HepG2 (cell line): Measurements from ENCODE around the gene ZNF660. TPM values are rescaled to one million over a fixed set of nuclear protein-coding genes. Genes with fewer than 3 reads are reported as not detected.
A peak's percentile ranks its signal among the peaks of the same experiment; 100 is the strongest.

Source experiments
- ASH2L ChIP-seq: fragments of 300-600, 200-600 bp; sonication (generic); IDR thresholded peaks from 2 replicates; pipeline ENCODE4 v1.7.0; 2017; ENCODE audit warnings: low read depth, mild to moderate bottlenecking, moderate library complexity, mixed read lengths, low read length; ENCODE audit not compliant: insufficient read length
- ELF1 ChIP-seq: sonication (generic); formaldehyde crosslinking; IDR thresholded peaks from 2 replicates; pipeline ENCODE4 v1.4.0; 2020; ENCODE audit warnings: missing genetic modification reagents
- FOXP1 ChIP-seq, 2 experiments: fragments of 450-650 bp in 1 of 2; IDR thresholded peaks; 2 replicates each; pipeline ENCODE4 v1.6.1; 2017 to 2018; ENCODE audit warnings: antibody characterized with exemption in 1 of 2
- HMG20B ChIP-seq: conservative IDR thresholded peaks from 2 replicates; pipeline ENCODE4 v1.6.1; 2016; ENCODE audit warnings: missing genetic modification reagents, missing compliant biosample characterization
- IRX3 ChIP-seq: sonication (generic); formaldehyde crosslinking; IDR thresholded peaks from 2 replicates; pipeline ENCODE4 v1.8.1; 2023; ENCODE audit warnings: mild to moderate bottlenecking, low read depth, missing genetic modification reagents, borderline replicate concordance
- ISL2 ChIP-seq: sonication (generic); formaldehyde crosslinking; IDR thresholded peaks from 2 replicates; pipeline ENCODE4 v1.5.0; 2020; ENCODE audit warnings: missing genetic modification reagents
- KLF12 ChIP-seq: sonication (generic); formaldehyde crosslinking; IDR thresholded peaks from 2 replicates; pipeline ENCODE4 v1.4.0; 2020; ENCODE audit warnings: missing genetic modification reagents, borderline replicate concordance
- KMT2B ChIP-seq: IDR thresholded peaks from 2 replicates; pipeline ENCODE4 v1.6.1; 2016; ENCODE audit warnings: missing genetic modification reagents, missing compliant biosample characterization
- LCORL ChIP-seq, 2 experiments: fragments of 450-650 bp in 1 of 2; sonication (generic) in 1 of 2; formaldehyde crosslinking in 1 of 2; IDR thresholded peaks; 2 replicates each; pipeline versions ENCODE4 v1.5.0 to v1.6.1; 2017 to 2020; ENCODE audit warnings: antibody characterized with exemption in 1 of 2, missing genetic modification reagents in 1 of 2
- MAFG ChIP-seq: sonication (generic); formaldehyde crosslinking; IDR thresholded peaks from 2 replicates; pipeline ENCODE4 v1.5.1; 2020; ENCODE audit warnings: mild to moderate bottlenecking, missing genetic modification reagents
- MEIS2 ChIP-seq: sonication (generic); formaldehyde crosslinking; IDR thresholded peaks from 2 replicates; pipeline ENCODE4 v1.9.0; 2021; ENCODE audit warnings: mild to moderate bottlenecking, missing genetic modification reagents
- PHF5A ChIP-seq: IDR thresholded peaks from one replicate; pipeline ENCODE4 v1.6.1; 2018; ENCODE audit warnings: low read depth, missing genetic modification reagents; ENCODE audit not compliant: unreplicated experiment
- PHF8 ChIP-seq: sonication (generic); formaldehyde crosslinking; IDR thresholded peaks from 2 replicates; pipeline ENCODE4 v1.5.0; 2020; ENCODE audit warnings: missing genetic modification reagents
- TARDBP ChIP-seq: sonication (generic); formaldehyde crosslinking; IDR thresholded peaks from 2 replicates; pipeline ENCODE4 v1.8.0; 2022; ENCODE audit warnings: mild to moderate bottlenecking, missing genetic modification reagents
- ZNF547 ChIP-seq: sonication (generic); formaldehyde crosslinking; IDR thresholded peaks from 2 replicates; pipeline ENCODE4 v1.5.1; 2020; ENCODE audit warnings: mild to moderate bottlenecking, missing genetic modification reagents
- ZNF569 ChIP-seq: sonication (generic); formaldehyde crosslinking; IDR thresholded peaks from 2 replicates; pipeline ENCODE4 v1.5.0; 2020; ENCODE audit warnings: mild to moderate bottlenecking, missing genetic modification reagents, moderate library complexity, borderline replicate concordance
- ZNF782 ChIP-seq: sonication (generic); formaldehyde crosslinking; IDR thresholded peaks from 2 replicates; pipeline ENCODE4 v1.4.0; 2020; ENCODE audit warnings: missing genetic modification reagents, mild to moderate bottlenecking, borderline replicate concordance
- ZNF841 ChIP-seq: sonication (generic); formaldehyde crosslinking; IDR thresholded peaks from 2 replicates; pipeline ENCODE4 v1.8.1; 2023; ENCODE audit warnings: missing genetic modification reagents, borderline replicate concordance
- polyA plus RNA-seq, 8 experiments: library from polyadenylated mRNA; depleted of rRNA in 3 of 8; stranded (reverse) in 7 of 8; unstranded in 1 of 8; fragments of >200 nt; fragmentation: Illumina TruSeq in 4 of 8; extraction: Trizol in 4 of 8; gene quantifications; 2 replicates each; pipeline versions ENCODE4 v1.2.1 to v1.2.3, GENCODE V29; 2011 to 2016; ENCODE audit warnings: low read depth in 4 of 8, missing spikeins in 1 of 8, mixed read lengths in 1 of 8; ENCODE audit not compliant: insufficient read depth in 1 of 8
- total RNA-seq, 5 experiments: library from RNA; depleted of rRNA; stranded (reverse); fragments of >200 nt; fragmentation: Illumina TruSeq; extraction: Trizol; gene quantifications; 2 replicates each; pipeline ENCODE4 v1.2.3, GENCODE V29; 2016; ENCODE audit warnings: low read depth in 1 of 5
- TF ChIP-seq, protein P1 (sequence below): sonication (generic); formaldehyde crosslinking; IDR thresholded peaks from 2 replicates; pipeline ENCODE4 v1.4.0; 2020; ENCODE audit warnings: missing genetic modification reagents
- TF ChIP-seq, protein P2 (sequence below): sonication (generic); formaldehyde crosslinking; IDR thresholded peaks from 2 replicates; pipeline ENCODE4 v1.9.0; 2022; ENCODE audit warnings: missing genetic modification reagents, mild to moderate bottlenecking, borderline replicate concordance
- TF ChIP-seq, protein P3 (sequence below): sonication (generic); formaldehyde crosslinking; IDR thresholded peaks from 2 replicates; pipeline ENCODE4 v1.8.0; 2022; ENCODE audit warnings: missing genetic modification reagents, mild to moderate bottlenecking, inconsistent platforms, borderline replicate concordance
- TF ChIP-seq, protein P4 (sequence below): sonication (generic); formaldehyde crosslinking; IDR thresholded peaks from 2 replicates; pipeline ENCODE4 v1.8.0; 2022; ENCODE audit warnings: mild to moderate bottlenecking, missing genetic modification reagents, borderline replicate concordance

The ZNF660 gene
- total and polyA plus RNA-seq, 2 of the 13 experiments (the other 11 are each of a cell fraction or from before 2014, with no cell fraction given): 0.91 to 3.3 TPM

DNA sequence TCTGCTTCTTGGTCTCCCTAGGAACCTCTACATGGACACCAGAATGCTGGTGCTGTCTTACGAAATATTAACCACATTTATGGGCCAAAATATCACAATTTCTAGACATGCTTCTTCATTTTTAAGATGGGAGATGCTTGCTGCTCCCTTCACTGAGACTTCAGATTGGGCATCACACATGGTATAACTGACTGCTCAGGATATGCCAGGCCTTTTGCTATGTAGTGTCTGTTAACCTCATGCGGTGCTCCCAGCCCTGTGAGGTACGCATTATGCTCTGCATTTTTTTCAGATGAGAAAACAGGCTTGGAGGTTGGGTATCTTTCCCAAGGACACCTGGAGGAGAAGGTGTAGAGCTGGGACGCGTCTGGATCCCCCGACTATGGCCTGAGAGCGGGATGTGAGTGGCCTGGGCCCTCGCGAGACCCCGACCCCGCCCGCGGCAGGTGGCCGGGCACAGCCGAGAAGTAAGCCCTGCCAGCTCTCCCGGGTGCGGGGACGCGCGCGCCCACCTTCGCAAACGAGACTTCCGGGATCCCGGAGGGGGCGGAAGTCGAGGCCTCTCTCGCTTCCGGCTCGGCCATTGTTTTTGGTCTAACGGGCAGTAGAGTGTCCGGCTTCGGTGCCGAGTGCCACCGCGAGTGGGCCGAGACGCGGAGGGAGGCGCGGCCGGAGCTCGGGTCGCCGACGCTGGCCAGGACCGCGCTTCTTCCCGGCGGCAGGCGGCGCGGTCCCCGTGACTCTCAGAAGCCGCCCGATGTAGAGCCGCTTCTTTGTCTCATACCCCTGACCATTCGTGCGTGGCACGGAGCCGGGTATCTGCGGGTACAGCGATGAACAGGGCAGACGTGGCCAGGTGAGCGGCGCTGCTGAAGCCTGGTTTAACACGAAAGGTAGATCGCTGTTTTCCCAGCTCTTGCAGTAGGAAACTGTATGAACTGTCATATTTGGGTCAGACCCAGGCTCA, 29.9 kb upstream of the ZNF660 start, which contains the start of gene ZKSCAN7 (continued):
- TF ChIP-seq, protein P1, sequence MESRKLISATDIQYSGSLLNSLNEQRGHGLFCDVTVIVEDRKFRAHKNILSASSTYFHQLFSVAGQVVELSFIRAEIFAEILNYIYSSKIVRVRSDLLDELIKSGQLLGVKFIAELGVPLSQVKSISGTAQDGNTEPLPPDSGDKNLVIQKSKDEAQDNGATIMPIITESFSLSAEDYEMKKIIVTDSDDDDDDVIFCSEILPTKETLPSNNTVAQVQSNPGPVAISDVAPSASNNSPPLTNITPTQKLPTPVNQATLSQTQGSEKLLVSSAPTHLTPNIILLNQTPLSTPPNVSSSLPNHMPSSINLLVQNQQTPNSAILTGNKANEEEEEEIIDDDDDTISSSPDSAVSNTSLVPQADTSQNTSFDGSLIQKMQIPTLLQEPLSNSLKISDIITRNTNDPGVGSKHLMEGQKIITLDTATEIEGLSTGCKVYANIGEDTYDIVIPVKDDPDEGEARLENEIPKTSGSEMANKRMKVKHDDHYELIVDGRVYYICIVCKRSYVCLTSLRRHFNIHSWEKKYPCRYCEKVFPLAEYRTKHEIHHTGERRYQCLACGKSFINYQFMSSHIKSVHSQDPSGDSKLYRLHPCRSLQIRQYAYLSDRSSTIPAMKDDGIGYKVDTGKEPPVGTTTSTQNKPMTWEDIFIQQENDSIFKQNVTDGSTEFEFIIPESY: no peak
- TF ChIP-seq TARDBP (CRISPR knock-in tag) (no peak), FOXP1 (IDR thresholded peaks at IDR 0.05) (no peak), FOXP1 (CRISPR knock-in tag; IDR thresholded peaks at IDR 0.05) (no peak), ASH2L (peak; percentile 64), KMT2B (CRISPR knock-in tag) (peak; percentile 30; the same call in 1 of the 2 replicates), ZNF782 (CRISPR knock-in tag) (no peak), IRX3 (CRISPR knock-in tag) (no peak), ELF1 (CRISPR knock-in tag) (peak; percentile 92), ZNF547 (CRISPR knock-in tag) (peak; percentile 65; the same call in 1 of the 2 replicates), PHF5A (CRISPR knock-in tag) (no peak), MEIS2 (CRISPR knock-in tag) (0 out of 2 replicates have a peak, but pooled peaks have one; percentile 43), ZNF569 (CRISPR knock-in tag) (no peak), KLF12 (0 out of 2 replicates have a peak, but pooled peaks have one; percentile 42), HMG20B (no peak), ISL2 (peak; percentile 54), MAFG (CRISPR knock-in tag) (no peak), PHF8 (peak; percentile 74), LCORL (IDR thresholded peaks at IDR 0.05) (peak; percentile 71), LCORL (CRISPR knock-in tag; IDR thresholded peaks at IDR 0.05) (no peak), ZNF841 (0 out of 2 replicates have a peak, but pooled peaks have one; percentile 36)
- TF ChIP-seq, protein P2, sequence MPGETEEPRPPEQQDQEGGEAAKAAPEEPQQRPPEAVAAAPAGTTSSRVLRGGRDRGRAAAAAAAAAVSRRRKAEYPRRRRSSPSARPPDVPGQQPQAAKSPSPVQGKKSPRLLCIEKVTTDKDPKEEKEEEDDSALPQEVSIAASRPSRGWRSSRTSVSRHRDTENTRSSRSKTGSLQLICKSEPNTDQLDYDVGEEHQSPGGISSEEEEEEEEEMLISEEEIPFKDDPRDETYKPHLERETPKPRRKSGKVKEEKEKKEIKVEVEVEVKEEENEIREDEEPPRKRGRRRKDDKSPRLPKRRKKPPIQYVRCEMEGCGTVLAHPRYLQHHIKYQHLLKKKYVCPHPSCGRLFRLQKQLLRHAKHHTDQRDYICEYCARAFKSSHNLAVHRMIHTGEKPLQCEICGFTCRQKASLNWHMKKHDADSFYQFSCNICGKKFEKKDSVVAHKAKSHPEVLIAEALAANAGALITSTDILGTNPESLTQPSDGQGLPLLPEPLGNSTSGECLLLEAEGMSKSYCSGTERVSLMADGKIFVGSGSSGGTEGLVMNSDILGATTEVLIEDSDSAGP (CRISPR knock-in tag): peak; percentile 65; the same call in 1 of the 2 replicates
- TF ChIP-seq, protein P3, sequence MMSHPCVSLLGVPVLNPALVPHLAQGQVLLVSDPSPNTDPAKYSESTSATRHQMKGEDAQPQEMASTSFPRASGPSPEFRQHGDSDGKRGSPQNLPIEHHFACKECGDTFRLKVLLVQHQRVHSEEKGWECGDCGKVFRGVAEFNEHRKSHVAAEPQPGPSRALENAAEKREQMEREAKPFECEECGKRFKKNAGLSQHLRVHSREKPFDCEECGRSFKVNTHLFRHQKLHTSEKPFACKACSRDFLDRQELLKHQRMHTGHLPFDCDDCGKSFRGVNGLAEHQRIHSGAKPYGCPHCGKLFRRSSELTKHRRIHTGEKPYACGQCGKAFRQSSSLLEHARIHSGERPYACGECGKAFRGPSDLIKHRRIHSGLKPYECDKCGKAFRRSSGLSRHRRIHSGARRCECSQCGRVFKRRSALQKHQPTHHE (CRISPR knock-in tag): no peak
- TF ChIP-seq, protein P4, sequence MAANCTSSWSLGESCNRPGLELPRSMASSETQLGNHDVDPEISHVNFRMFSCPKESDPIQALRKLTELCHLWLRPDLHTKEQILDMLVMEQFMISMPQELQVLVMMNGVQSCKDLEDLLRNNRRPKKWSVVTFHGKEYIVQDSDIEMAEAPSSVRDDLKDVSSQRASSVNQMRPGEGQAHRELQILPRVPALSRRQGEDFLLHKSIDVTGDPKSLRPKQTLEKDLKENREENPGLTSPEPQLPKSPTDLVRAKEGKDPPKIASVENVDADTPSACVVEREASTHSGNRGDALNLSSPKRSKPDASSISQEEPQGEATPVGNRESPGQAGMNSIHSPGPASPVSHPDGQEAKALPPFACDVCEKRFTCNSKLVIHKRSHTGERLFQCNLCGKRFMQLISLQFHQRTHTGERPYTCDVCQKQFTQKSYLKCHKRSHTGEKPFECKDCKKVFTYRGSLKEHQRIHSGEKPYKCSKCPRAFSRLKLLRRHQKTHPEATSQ (CRISPR knock-in tag): no peak
